PC-3 (cell line): Measurements from ENCODE around the gene GSK3B. TPM values are rescaled to one million over a fixed set of nuclear protein-coding genes. Genes with fewer than 3 reads are reported as not detected.

ENCODE experiments used
- ATAC-seq: fragments of 200-7000 bp; cut with Tn5 transposase; 2 replicates; pipeline ENCODE4 v1.9.1; 2020; ENCODE audit warnings: mild to moderate bottlenecking, moderate library complexity
- BruUV-seq: library from RNA; stranded (reverse); fragments of 400-500 nt; replicated peaks from 2 replicates; lab custom pipeline; 2021; lab: Mats Ljungman, UMichigan
- CTCF ChIA-PET: fragments of 300-600 bp; sonication (Branson Sonifier 250); formaldehyde crosslinking; loops from one replicate; lab custom pipeline; 2022; ENCODE audit warnings: antibody characterized with exemption; lab: Charles Lee
- POLR2A ChIA-PET: fragments of 300-600 bp; sonication (Branson Sonifier 250); formaldehyde crosslinking; loops from one replicate; lab custom pipeline; 2022; ENCODE audit warnings: antibody characterized with exemption; ENCODE audit not compliant: unreplicated experiment; lab: Charles Lee
- DNase-seq: peaks from one replicate; pipeline ENCODE4 v3.0.0-alpha.2; 2015
- H2AFZ ChIP-seq: fragments of 300-600 bp; sonication (generic); 2 replicates; pipeline ENCODE4 v1.6.0; 2016; ENCODE audit warnings: antibody characterized with exemption, low read length
- H3F3A ChIP-seq: fragments of 300-600 bp; sonication (generic); one replicate; pipeline ENCODE4 v1.6.0; 2017; ENCODE audit warnings: antibody characterized with exemption, low read length, control low read depth, mild to moderate bottlenecking; ENCODE audit not compliant: unreplicated experiment
- H3K27ac ChIP-seq: fragments of 300-600 bp; sonication (generic); 2 replicates; pipeline ENCODE4 v1.5.1; 2016; ENCODE audit warnings: mild to moderate bottlenecking, low read length
- H3K27me3 ChIP-seq: fragments of 300-600 bp; sonication (generic); 2 replicates; pipeline ENCODE4 v1.6.1; 2016; ENCODE audit warnings: low read length, mixed read lengths
- H3K36me3 ChIP-seq: fragments of 300-600 bp; sonication (generic); 2 replicates; pipeline ENCODE4 v1.6.1; 2016; ENCODE audit warnings: low read depth, mixed run types, low read length, mixed read lengths
- H3K4me1 ChIP-seq: fragments of 300-600 bp; sonication (generic); 2 replicates; pipeline ENCODE4 v1.5.1; 2016; ENCODE audit warnings: low read length; ENCODE audit not compliant: insufficient read depth
- H3K4me2 ChIP-seq: fragments of 300-600 bp; sonication (generic); 2 replicates; pipeline ENCODE4 v1.6.0; 2016; ENCODE audit warnings: low read length
- H3K4me3 ChIP-seq: fragments of 300-600 bp; sonication (generic); 2 replicates; pipeline ENCODE4 v1.5.1; 2016; ENCODE audit warnings: mild to moderate bottlenecking, low read length, mixed read lengths
- H3K79me2 ChIP-seq: fragments of 300-600 bp; sonication (generic); 2 replicates; pipeline ENCODE4 v1.6.1; 2017; ENCODE audit warnings: low read length, mixed read lengths
- H3K9ac ChIP-seq: fragments of 300-600 bp; sonication (generic); 2 replicates; pipeline ENCODE4 v1.6.0; 2016; ENCODE audit warnings: mild to moderate bottlenecking, low read length
- H3K9me2 ChIP-seq: fragments of 300-600 bp; sonication (generic); replicated peaks from 2 replicates; pipeline ENCODE4 v1.6.1; 2016; ENCODE audit warnings: mixed run types, low read length, mixed read lengths
- H3K9me3 ChIP-seq: fragments of 300-600 bp; sonication (generic); 2 replicates; pipeline ENCODE4 v1.6.1; 2016; ENCODE audit warnings: low read length, mixed read lengths
- H4K20me1 ChIP-seq: fragments of 300-600 bp; sonication (generic); 2 replicates; pipeline ENCODE4 v1.6.1; 2016; ENCODE audit warnings: low read length, mixed read lengths
- EZH2 ChIP-seq: fragments of 300-600 bp; sonication (generic); IDR thresholded peaks from one replicate; pipeline ENCODE4 v1.6.1; 2017; ENCODE audit warnings: antibody characterized with exemption, mild to moderate bottlenecking, low read length; ENCODE audit not compliant: unreplicated experiment
- EZH2phosphoT487 ChIP-seq: fragments of 300-600 bp; sonication (generic); IDR thresholded peaks from 2 replicates; pipeline ENCODE4 v1.6.1; 2018; ENCODE audit warnings: mild to moderate bottlenecking, antibody characterized with exemption, low read length, borderline replicate concordance
- intact Hi-C: fragments of 100-400 bp; cut with micrococcal nuclease; formaldehyde crosslinking; loops from 2 replicates; pipeline ENCODE4 v1.9.0; 2023
- total RNA-seq: library from RNA; depleted of rRNA; stranded (reverse); fragments of >200 nt; gene quantifications from 2 replicates; pipeline ENCODE4 v1.2.3, GENCODE V29; 2014
- TF ChIP-seq, protein P1 (sequence below): fragments of 300-600 bp; sonication (generic); conservative IDR thresholded peaks from 2 replicates; pipeline ENCODE4 v1.5.1; 2017; ENCODE audit warnings: antibody characterized with exemption, low read depth, mild to moderate bottlenecking, low read length

GSK3B gene
- total RNA-seq, 1 experiment from 2014 or later: 55.8 TPM

DNA sequence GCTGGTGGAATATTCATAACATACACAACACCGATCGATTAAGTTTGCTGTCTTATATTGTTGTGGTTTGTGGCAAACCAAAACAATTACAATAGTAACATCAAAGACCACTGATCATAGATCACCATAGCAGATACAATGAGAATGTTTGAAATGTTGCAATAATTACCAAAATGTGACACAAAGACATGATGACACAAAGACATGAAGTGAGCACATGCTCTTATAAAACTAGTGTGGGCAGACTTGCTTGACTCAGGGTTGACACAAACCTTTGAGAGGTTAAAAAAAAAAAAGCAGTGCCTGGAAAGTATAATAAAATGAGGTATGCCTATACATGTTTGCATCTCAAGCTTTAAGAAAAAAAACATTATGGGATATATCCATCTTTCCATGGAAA lies 182.0 kb downstream of the GSK3B start:
- DNase-seq (peak; percentile 44), ATAC-seq (no peak)
- H3K36me3 ChIP-seq: peaks cover 23% of the 10 kb centered on the region
- H3F3A ChIP-seq: peaks cover 4% of the 10 kb centered on the region
- H3K9ac ChIP-seq: no peak overlapping the region
- TF ChIP-seq EZH2phosphoT487 (no peak), EZH2 (no peak)
- TF ChIP-seq, protein P1, sequence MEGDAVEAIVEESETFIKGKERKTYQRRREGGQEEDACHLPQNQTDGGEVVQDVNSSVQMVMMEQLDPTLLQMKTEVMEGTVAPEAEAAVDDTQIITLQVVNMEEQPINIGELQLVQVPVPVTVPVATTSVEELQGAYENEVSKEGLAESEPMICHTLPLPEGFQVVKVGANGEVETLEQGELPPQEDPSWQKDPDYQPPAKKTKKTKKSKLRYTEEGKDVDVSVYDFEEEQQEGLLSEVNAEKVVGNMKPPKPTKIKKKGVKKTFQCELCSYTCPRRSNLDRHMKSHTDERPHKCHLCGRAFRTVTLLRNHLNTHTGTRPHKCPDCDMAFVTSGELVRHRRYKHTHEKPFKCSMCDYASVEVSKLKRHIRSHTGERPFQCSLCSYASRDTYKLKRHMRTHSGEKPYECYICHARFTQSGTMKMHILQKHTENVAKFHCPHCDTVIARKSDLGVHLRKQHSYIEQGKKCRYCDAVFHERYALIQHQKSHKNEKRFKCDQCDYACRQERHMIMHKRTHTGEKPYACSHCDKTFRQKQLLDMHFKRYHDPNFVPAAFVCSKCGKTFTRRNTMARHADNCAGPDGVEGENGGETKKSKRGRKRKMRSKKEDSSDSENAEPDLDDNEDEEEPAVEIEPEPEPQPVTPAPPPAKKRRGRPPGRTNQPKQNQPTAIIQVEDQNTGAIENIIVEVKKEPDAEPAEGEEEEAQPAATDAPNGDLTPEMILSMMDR: no peak
- no peaks in the 10 kb centered on the region for H3K9me3 ChIP-seq
- ChIA-PET POLR2A (no interaction called here), CTCF (no interaction called here)
- H3K9me2 ChIP-seq: no peaks in the 10 kb centered on the region
- peaks cover 22% of the 10 kb centered on the region for H3K4me1 ChIP-seq
- intact Hi-C loops: loop anchor here (2.0 kb wide), 1 partner anchor 183 kb away; the partner anchor contains the start of gene GSK3B
- H3K79me2 ChIP-seq: no peaks in the 10 kb centered on the region
- peaks cover 12% of the 10 kb centered on the region for H4K20me1 ChIP-seq
- peak overlapping the region; percentile 57 for H3K27ac ChIP-seq
- no peaks in the 10 kb centered on the region for H3K27me3 ChIP-seq
- no peak overlapping the region for H2AFZ ChIP-seq
- H3K4me3 ChIP-seq: no peak overlapping the region
- no TSS peak for BruUV-seq
- H3K4me2 ChIP-seq: peak overlapping the region; percentile 51

DNA sequence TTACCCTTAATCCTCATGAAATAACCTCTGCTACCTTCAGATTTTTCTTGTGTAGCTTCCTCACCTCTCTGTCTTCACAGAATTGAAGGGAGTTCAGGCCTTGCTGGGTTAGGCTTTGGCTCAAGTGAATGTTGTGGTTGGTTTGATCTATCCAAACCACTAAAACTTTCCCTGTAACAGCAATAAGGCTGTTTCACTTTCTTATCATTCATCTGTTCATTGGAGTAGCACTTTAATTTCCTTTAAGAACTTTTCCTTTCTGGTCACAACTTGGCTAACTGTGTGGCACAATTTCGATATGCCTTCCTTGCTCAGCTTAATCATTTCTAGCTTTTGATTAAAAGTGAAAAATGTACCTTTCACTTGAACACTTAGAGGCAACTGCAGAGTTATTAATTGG lies 182.5 kb downstream of the GSK3B start:
- no peak for TF ChIP-seq EZH2
- peaks cover 23% of the 10 kb centered on the region for H3K36me3 ChIP-seq
- H3K9me2 ChIP-seq: no peaks in the 10 kb centered on the region
- peaks cover 22% of the 10 kb centered on the region for H3K4me1 ChIP-seq
- H4K20me1 ChIP-seq: peaks cover 12% of the 10 kb centered on the region
- peaks cover 4% of the 10 kb centered on the region for H3F3A ChIP-seq
- ATAC-seq (no peak), DNase-seq (no peak)
- intact Hi-C loops: loop anchor here (2.0 kb wide), 1 partner anchor 183 kb away; the partner anchor contains the start of gene GSK3B
- H3K27me3 ChIP-seq: no peaks in the 10 kb centered on the region
- ChIA-PET POLR2A (no interaction called here), CTCF (no interaction called here)
- no peak overlapping the region for H2AFZ ChIP-seq
- BruUV-seq: no TSS peak
- H3K79me2 ChIP-seq: no peaks in the 10 kb centered on the region
- no peak overlapping the region for H3K4me2 ChIP-seq
- H3K4me3 ChIP-seq: no peak overlapping the region
- H3K9ac ChIP-seq: no peak overlapping the region
- no peaks in the 10 kb centered on the region for H3K9me3 ChIP-seq
- H3K27ac ChIP-seq: no peak overlapping the region

DNA sequence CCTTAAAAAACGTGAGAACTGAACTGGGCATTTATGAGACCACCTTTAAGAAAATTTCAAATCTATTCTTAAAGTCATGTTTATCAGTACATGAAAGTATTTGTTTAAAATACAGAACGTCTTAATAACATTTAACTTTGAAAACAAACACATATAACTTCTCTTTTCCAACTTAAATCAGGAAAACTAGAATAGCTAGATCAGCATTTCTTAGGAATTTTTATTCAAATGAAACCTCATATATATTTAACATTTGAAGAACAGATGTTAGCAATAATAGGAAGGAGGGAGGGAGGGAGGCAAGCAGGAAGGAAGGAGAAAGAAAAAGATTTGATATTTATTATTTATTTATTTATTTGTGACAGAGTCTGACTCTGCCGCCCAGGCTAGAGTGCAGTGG lies 192.2 kb downstream of the GSK3B start:
- ATAC-seq (no peak), DNase-seq (no peak)
- Histone ChIP-seq H3K36me3 (peaks cover 18% of the 10 kb centered on the region), H3K9ac (no peak overlapping the region), H2AFZ (no peak overlapping the region), H3K9me3 (no peaks in the 10 kb centered on the region), H3K4me2 (no peak overlapping the region), H3K27me3 (no peaks in the 10 kb centered on the region), H3K79me2 (no peaks in the 10 kb centered on the region), H4K20me1 (no peaks in the 10 kb centered on the region), H3F3A (no peaks in the 10 kb centered on the region), H3K27ac (no peak overlapping the region), H3K9me2 (no peaks in the 10 kb centered on the region), H3K4me1 (no peaks in the 10 kb centered on the region), H3K4me3 (no peak overlapping the region)
- ChIA-PET POLR2A (no interaction called here), CTCF (no interaction called here)
- TF ChIP-seq, protein P1: no peak
- TF ChIP-seq EZH2 (no peak), EZH2phosphoT487 (no peak)
- BruUV-seq: no TSS peak
- intact Hi-C loops: no loop called here
